ENCODE data around the gene DFFB.

Gene DFFB

GRCh38 chr1:3898994-3899753 lies 41.9 kb downstream of the DFFB start:
- no peak for DNase-seq

GRCh38 chr1:3899754-3900149 lies 42.5 kb downstream of the DFFB start:
- DNase-seq = peak in 1 of 5 donors; percentile 30

GRCh38 chr1:3900150-3900968 lies 43.1 kb downstream of the DFFB start, which contains the start of gene C1orf174:
Gene C1orf174 (minus strand): TSS chr1:3900272. CDS start chr1:3900186, 86 bp downstream.
- DNase-seq = peak; percentile 92 to 97 (median 92)

- peak; percentile 63 to 94 (median 69) for DNase-seq
Observed at GRCh38 chr1:3900969-3901529, 43.8 kb downstream of the DFFB start.

GRCh38 chr1:3902111-3902511 lies 44.8 kb downstream of the DFFB start:
- peak in 3 of 5 donors; percentile 31 to 45 (median 38) for DNase-seq

- DNase-seq = peak in 1 of 5 donors; percentile 30
Observed at GRCh38 chr1:3902571-3903091, 45.4 kb downstream of the DFFB start.

- DNase-seq = peak in 1 of 5 donors; percentile 42
Observed at GRCh38 chr1:3903141-3904005, 46.1 kb downstream of the DFFB start.

- no peak for DNase-seq
Observed at GRCh38 chr1:3904006-3904842, 46.9 kb downstream of the DFFB start.

GRCh38 chr1:3904843-3905185 lies 47.5 kb downstream of the DFFB start:
- no peak for DNase-seq

- no peak for DNase-seq
Observed at GRCh38 chr1:3905266-3905952, 48.1 kb downstream of the DFFB start.

GRCh38 chr1:3905953-3906671 lies 48.8 kb downstream of the DFFB start:
- DNase-seq = no peak

- no peak for DNase-seq
Observed at GRCh38 chr1:3906672-3907020, 49.4 kb downstream of the DFFB start.

GRCh38 chr1:3907031-3907534 lies 49.8 kb downstream of the DFFB start:
- DNase-seq = no peak

- no peak for DNase-seq
Observed at GRCh38 chr1:3907621-3908165, 50.4 kb downstream of the DFFB start.

GRCh38 chr1:3908886-3909517 lies 51.7 kb downstream of the DFFB start:
- DNase-seq = no peak

- no peak for DNase-seq
Observed at GRCh38 chr1:3909615-3910014, 52.3 kb downstream of the DFFB start.

- no peak for DNase-seq
Observed at GRCh38 chr1:3910049-3910731, 52.9 kb downstream of the DFFB start.

Measured in T-helper 1 cell (primary cell).